HuH-7.5 (cell line): ENCODE measurements around the gene KCNJ15.

Experiments
- DNase-seq: peaks from one replicate; pipeline ENCODE4 v3.0.0; 2011; ENCODE audit warnings: low spot score

Gene KCNJ15

GRCh38 chr21:38268864-38269575, 12.2 kb downstream of the KCNJ15 start:
- no peak for DNase-seq

GRCh38 chr21:38269576-38269936, 12.8 kb downstream of the KCNJ15 start:
- no peak for DNase-seq

DNA sequence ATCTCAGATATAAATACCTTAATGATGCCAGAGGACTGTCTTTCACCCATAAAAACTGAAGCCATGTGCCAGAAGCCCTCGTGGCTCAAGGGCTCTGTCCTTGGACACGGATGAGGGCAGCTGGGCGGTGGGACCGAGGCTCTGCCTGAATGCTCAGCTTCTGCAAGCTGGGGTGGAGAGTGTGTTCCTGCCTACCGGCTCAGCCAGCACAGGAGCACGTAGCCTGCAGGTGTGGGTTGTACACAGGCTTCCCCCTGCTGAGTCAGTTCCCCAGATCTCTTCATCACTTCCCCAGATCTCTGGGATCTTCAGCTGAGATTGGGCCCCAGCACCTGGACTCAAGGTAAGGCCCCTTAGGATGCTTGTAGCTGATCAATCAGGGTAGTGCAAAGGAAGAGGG, 15.4 kb downstream of the KCNJ15 start:
- DNase-seq = no peak

- DNase-seq = no peak
These were observed 17.2 kb downstream of the KCNJ15 start for GRCh38 chr21:38273745-38274542.

GRCh38 chr21:38277501-38278131, 20.8 kb downstream of the KCNJ15 start:
- no peak for DNase-seq

GRCh38 chr21:38280454-38280853, 23.7 kb downstream of the KCNJ15 start:
- no peak for DNase-seq

GRCh38 chr21:38280867-38281266, 24.1 kb downstream of the KCNJ15 start:
- DNase-seq = no peak

DNA sequence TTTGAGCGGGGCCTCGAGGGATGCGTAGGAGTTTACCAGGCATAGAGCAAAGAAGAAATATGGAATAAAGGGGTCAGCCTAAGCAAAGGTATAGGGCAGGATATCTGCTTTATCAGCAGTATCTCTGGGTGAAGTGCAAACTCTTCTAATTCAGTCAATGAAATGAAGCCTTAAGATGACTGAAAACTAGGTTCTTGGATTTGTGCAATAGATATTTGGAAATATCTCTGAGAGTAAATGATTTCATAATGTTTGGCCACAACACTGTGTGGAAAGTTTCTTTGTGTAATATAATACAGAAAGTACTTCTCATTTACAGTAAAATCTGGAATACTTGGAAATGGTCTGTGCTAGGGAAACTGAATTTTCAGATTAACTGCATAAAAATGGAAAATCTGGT, 26.1 kb downstream of the KCNJ15 start:
- no peak for DNase-seq

DNA sequence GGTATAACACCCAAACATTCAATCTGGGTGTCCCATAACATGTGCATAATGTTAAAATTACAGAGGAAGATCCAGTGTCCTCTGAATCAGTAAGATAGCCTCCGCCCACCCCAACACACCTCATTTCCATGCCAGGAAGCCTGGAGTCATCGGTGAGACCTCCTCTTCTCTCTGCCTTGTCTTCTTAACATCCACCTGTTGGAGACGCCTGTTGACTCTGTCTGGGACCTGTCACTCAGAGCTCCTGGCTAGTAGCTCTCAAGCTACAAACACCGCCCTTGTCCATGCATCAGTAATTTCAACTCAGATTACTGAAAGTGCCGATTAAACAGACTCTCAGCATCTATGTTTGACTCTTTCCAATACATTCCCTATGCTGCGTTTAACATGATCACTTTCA, 27.4 kb downstream of the KCNJ15 start:
- DNase-seq = no peak

DNA sequence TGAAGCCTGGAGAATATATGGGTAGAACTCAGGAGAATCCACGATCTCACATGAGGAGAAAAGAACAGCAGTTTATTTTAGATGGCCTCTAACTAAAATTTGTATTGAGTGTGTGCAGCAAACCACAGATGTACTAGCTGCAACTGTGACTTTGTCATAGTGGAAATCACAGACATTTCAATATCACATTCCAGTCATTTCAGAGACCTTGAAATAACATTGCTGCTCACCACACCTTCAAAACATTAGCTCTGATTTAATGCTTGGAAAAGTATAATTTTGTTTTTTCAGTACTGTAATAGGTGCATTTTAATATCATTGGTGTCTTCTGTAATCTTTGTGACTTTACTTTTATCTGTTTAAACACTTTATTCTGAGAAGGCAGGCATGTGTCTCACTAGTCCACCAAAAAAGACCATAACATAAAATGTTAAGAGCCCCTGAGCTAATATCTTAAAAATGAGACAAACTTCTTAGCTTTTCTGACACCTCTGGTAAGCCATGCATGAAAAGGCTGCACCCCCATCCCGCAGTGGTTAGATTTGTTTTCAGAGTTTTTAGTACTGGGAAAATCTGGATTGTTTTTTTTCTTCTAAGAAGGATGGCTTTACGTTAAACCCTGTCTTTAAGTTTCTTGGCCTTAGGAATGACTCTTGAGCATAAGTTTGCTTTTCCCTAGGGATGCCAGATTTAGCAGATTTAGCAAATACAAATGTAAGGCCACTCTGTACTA, 30.1 kb downstream of the KCNJ15 start:
- DNase-seq = no peak

GRCh38 chr21:38287476-38287875, 30.7 kb downstream of the KCNJ15 start:
- no peak for DNase-seq

GRCh38 chr21:38289705-38290485, 33.1 kb downstream of the KCNJ15 start:
- no peak for DNase-seq

DNA sequence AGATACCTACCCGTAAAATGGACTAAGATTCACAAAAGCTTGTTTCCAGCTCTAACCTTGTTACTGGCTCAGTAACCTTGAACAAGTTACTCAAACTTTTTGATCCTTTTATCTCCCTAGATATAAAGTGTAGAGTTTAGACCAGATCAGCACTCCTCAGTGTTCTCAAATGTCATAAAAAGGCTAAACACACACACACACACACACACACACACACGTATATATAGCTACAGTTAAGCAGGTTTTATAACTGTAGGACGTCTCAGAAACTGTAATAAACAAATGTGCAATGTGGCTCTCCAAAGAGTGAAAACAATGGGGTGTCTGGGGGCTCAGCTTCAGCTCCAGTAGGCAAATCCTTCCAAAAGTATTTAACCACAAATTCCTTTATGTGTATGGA, 34.0 kb downstream of the KCNJ15 start:
- no peak for DNase-seq

GRCh38 chr21:38291874-38292273, 35.1 kb downstream of the KCNJ15 start:
- DNase-seq = no peak

- no peak for DNase-seq
These were observed 36.3 kb downstream of the KCNJ15 start for GRCh38 chr21:38293113-38293512.

- no peak for DNase-seq
These were observed 37.0 kb downstream of the KCNJ15 start for GRCh38 chr21:38293765-38294164.

- DNase-seq = no peak
These were observed 37.8 kb downstream of the KCNJ15 start for GRCh38 chr21:38294609-38295008.

GRCh38 chr21:38295997-38296764, 39.4 kb downstream of the KCNJ15 start:
- no peak for DNase-seq

DNA sequence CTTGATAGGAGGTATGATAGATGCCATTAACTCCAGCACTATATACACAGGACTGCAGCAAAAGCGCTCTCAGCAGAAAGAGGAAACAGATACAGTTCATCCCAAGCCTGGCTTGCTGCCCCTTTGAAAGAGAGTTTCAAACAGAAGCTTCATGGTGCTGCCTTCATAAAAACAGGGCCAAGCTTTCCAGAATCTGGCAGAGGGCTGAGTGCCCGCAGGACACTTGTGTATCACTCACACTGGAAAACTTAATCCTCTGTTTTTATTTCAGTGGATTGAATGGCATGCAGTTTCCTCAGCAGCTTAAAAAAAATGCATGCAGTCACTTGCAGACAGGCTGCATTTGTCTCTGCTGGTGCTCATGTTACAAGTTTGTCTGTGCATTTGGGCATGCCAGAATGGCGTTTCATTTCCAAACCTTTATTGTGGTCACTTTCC, 40.4 kb downstream of the KCNJ15 start:
- no peak for DNase-seq

GRCh38 chr21:38297871-38298270, 41.1 kb downstream of the KCNJ15 start:
- no peak for DNase-seq

- no peak for DNase-seq
These were observed 42.0 kb downstream of the KCNJ15 start for GRCh38 chr21:38298832-38299231.
